HepG2 (cell line): Measurements from ENCODE around the gene SRRM2. TPM values are rescaled to one million over a fixed set of nuclear protein-coding genes. Genes with fewer than 3 reads are reported as not detected.

Experiments
- AGO1 ChIP-seq: fragments of 200-400 bp; formaldehyde crosslinking; IDR thresholded peaks from 2 replicates; pipeline ENCODE4 v1.6.1; 2017; ENCODE audit warnings: mild to moderate bottlenecking, low read depth, low read length, moderate library complexity; ENCODE audit not compliant: poor library complexity, severe bottlenecking
- AGO2 ChIP-seq: fragments of 200-400 bp; formaldehyde crosslinking; optimal IDR thresholded peaks from 2 replicates; pipeline ENCODE3; 2017; ENCODE audit warnings: mild to moderate bottlenecking, low read depth, low read length, moderate library complexity
- EEA1 ChIP-seq: sonication (generic); formaldehyde crosslinking; IDR thresholded peaks from 2 replicates; pipeline ENCODE4 v1.5.1; 2020; ENCODE audit warnings: mild to moderate bottlenecking, missing genetic modification reagents, borderline replicate concordance
- HOXA3 ChIP-seq: sonication (generic); formaldehyde crosslinking; IDR thresholded peaks from 2 replicates; pipeline ENCODE4 v1.5.0; 2020; ENCODE audit warnings: missing genetic modification reagents
- KAT2B ChIP-seq: fragments of 150-350 bp; IDR thresholded peaks from 2 replicates; pipeline ENCODE4 v1.6.1; 2014; ENCODE audit warnings: low read depth, low read length, borderline replicate concordance
- NR2F6 ChIP-seq, 2 experiments: IDR thresholded peaks; 2 replicates each; pipeline ENCODE4 v1.6.1; 2016; ENCODE audit warnings: antibody characterized with exemption in 1 of 2, mild to moderate bottlenecking in 1 of 2
- POLR2AphosphoS2 ChIP-seq: IDR thresholded peaks from 2 replicates; pipeline ENCODE4 v1.6.1; 2011; ENCODE audit warnings: low read depth, low read length, improper control_type of control experiment
- PPARG ChIP-seq: conservative IDR thresholded peaks from 2 replicates; pipeline ENCODE4 v1.6.1; 2016; ENCODE audit warnings: missing biosample characterization, missing genetic modification reagents
- RBM39 ChIP-seq: fragments of 200-400 bp; formaldehyde crosslinking; IDR thresholded peaks from one replicate; pipeline ENCODE4 v1.6.1; 2018; ENCODE audit warnings: antibody characterized with exemption, mild to moderate bottlenecking, low read depth, low read length; ENCODE audit not compliant: poor library complexity, severe bottlenecking
- REL ChIP-seq: sonication (generic); formaldehyde crosslinking; conservative IDR thresholded peaks from 2 replicates; pipeline ENCODE4 v1.8.0; 2022; ENCODE audit warnings: mild to moderate bottlenecking, missing genetic modification reagents, moderate library complexity
- SOX6 ChIP-seq, 2 experiments: fragments of 450-650 bp in 1 of 2; sonication (generic) in 1 of 2; formaldehyde crosslinking in 1 of 2; IDR thresholded peaks; 2 replicates each; pipeline versions ENCODE4 v1.4.0 to v1.6.1; 2017 to 2020; ENCODE audit warnings: antibody characterized with exemption in 1 of 2, mild to moderate bottlenecking in 1 of 2, missing genetic modification reagents in 1 of 2
- TAF15 ChIP-seq: fragments of 200-400 bp; formaldehyde crosslinking; IDR thresholded peaks from one replicate; pipeline ENCODE4 v1.6.1; 2018; ENCODE audit warnings: mild to moderate bottlenecking, low read depth, low read length; ENCODE audit not compliant: poor library complexity, severe bottlenecking
- ZFP41 ChIP-seq: sonication (generic); formaldehyde crosslinking; IDR thresholded peaks from 2 replicates; pipeline ENCODE4 v1.4.0; 2020; ENCODE audit warnings: mild to moderate bottlenecking, missing genetic modification reagents, borderline replicate concordance
- ZFP62 ChIP-seq: sonication (generic); formaldehyde crosslinking; IDR thresholded peaks from 2 replicates; pipeline ENCODE4 v1.4.0; 2020; ENCODE audit warnings: missing genetic modification reagents
- ZNF343 ChIP-seq: sonication (generic); formaldehyde crosslinking; IDR thresholded peaks from 2 replicates; pipeline ENCODE4 v1.4.0; 2020; ENCODE audit warnings: mild to moderate bottlenecking, missing genetic modification reagents
- ZNF430 ChIP-seq: sonication (generic); formaldehyde crosslinking; IDR thresholded peaks from 2 replicates; pipeline ENCODE4 v1.9.0; 2021; ENCODE audit warnings: mild to moderate bottlenecking, missing genetic modification reagents
- ZNF782 ChIP-seq: sonication (generic); formaldehyde crosslinking; IDR thresholded peaks from 2 replicates; pipeline ENCODE4 v1.4.0; 2020; ENCODE audit warnings: missing genetic modification reagents, mild to moderate bottlenecking, borderline replicate concordance
- polyA plus RNA-seq, 8 experiments: library from polyadenylated mRNA; depleted of rRNA in 3 of 8; stranded (reverse) in 7 of 8; unstranded in 1 of 8; fragments of >200 nt; fragmentation: Illumina TruSeq in 4 of 8; extraction: Trizol in 4 of 8; gene quantifications; 2 replicates each; pipeline versions ENCODE4 v1.2.1 to v1.2.3, GENCODE V29; 2011 to 2016; ENCODE audit warnings: low read depth in 4 of 8, missing spikeins in 1 of 8, mixed read lengths in 1 of 8; ENCODE audit not compliant: insufficient read depth in 1 of 8
- total RNA-seq, 5 experiments: library from RNA; depleted of rRNA; stranded (reverse); fragments of >200 nt; fragmentation: Illumina TruSeq; extraction: Trizol; gene quantifications; 2 replicates each; pipeline ENCODE4 v1.2.3, GENCODE V29; 2016; ENCODE audit warnings: low read depth in 1 of 5
- TF ChIP-seq, protein P1 (sequence below): sonication (generic); formaldehyde crosslinking; IDR thresholded peaks from 2 replicates; pipeline ENCODE4 v1.4.0; 2020; ENCODE audit warnings: low read depth, mild to moderate bottlenecking, missing genetic modification reagents
- TF ChIP-seq, protein P2 (sequence below): sonication (generic); formaldehyde crosslinking; IDR thresholded peaks from 2 replicates; pipeline ENCODE4 v1.4.0; 2020; ENCODE audit warnings: missing genetic modification reagents
- TF ChIP-seq, protein P3 (sequence below): sonication (generic); formaldehyde crosslinking; IDR thresholded peaks from 2 replicates; pipeline ENCODE4 v1.5.0; 2020; ENCODE audit warnings: mild to moderate bottlenecking, missing genetic modification reagents
- TF ChIP-seq, protein P4 (sequence below): sonication (generic); formaldehyde crosslinking; IDR thresholded peaks from 2 replicates; pipeline ENCODE4 v1.5.0; 2020; ENCODE audit warnings: missing genetic modification reagents

Gene SRRM2
- total and polyA plus RNA-seq, 2 of the 13 experiments (the other 11 are each of a cell fraction or from before 2014, with no cell fraction given) = 50.4 to 112 TPM

DNA sequence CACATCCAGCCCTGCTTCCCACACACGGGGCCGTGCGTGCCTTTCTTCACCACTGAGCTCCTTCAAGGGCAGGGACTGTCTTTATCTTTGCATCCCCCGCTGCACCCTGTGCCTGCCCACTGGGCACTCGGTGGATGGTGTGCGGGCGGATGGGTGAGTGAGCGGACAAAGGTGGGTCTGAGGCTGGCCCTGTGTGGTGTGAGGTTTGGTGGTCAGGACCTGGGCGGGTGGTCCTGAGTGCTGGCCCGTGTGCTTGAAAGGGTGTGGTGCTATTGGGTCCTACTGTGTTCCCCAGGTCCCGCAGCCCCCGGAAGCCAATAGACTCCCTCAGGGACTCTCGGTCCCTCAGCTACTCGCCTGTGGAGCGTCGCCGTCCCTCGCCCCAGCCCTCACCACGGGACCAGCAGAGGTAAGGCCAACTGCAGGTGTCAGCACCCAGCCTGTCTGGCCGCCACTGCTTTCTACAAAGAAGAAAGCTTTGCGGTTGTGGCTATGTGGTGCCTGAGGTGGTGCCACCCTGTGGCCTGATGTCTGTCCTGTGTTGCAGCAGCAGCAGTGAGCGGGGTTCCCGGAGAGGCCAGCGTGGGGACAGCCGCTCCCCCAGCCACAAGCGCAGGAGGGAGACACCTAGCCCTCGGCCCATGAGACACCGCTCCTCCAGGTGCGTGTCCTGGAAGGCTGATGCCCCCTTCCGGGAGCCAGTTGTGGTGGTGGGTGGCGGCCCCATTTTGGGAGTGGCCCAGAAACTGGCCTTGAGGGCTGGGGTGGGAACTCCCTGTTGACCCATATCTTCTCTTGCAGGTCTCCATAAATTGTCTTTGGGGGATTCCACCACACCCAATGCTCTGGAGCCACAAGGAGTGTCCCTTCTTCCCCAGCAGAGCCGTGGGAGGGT, 17.9 kb downstream of the SRRM2 start (continued):
- TF ChIP-seq, protein P1, sequence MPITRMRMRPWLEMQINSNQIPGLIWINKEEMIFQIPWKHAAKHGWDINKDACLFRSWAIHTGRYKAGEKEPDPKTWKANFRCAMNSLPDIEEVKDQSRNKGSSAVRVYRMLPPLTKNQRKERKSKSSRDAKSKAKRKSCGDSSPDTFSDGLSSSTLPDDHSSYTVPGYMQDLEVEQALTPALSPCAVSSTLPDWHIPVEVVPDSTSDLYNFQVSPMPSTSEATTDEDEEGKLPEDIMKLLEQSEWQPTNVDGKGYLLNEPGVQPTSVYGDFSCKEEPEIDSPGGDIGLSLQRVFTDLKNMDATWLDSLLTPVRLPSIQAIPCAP (CRISPR knock-in tag) = no peak
- TF ChIP-seq SOX6 (IDR thresholded peaks at IDR 0.05) = no peak
- no peak for TF ChIP-seq SOX6 (CRISPR knock-in tag; IDR thresholded peaks at IDR 0.05)
- peak; percentile 55 for TF ChIP-seq RBM39
- TF ChIP-seq, protein P2, sequence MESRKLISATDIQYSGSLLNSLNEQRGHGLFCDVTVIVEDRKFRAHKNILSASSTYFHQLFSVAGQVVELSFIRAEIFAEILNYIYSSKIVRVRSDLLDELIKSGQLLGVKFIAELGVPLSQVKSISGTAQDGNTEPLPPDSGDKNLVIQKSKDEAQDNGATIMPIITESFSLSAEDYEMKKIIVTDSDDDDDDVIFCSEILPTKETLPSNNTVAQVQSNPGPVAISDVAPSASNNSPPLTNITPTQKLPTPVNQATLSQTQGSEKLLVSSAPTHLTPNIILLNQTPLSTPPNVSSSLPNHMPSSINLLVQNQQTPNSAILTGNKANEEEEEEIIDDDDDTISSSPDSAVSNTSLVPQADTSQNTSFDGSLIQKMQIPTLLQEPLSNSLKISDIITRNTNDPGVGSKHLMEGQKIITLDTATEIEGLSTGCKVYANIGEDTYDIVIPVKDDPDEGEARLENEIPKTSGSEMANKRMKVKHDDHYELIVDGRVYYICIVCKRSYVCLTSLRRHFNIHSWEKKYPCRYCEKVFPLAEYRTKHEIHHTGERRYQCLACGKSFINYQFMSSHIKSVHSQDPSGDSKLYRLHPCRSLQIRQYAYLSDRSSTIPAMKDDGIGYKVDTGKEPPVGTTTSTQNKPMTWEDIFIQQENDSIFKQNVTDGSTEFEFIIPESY (CRISPR knock-in tag) = peak; percentile 88
- peak; percentile 99 for TF ChIP-seq AGO2
- TF ChIP-seq, protein P3, sequence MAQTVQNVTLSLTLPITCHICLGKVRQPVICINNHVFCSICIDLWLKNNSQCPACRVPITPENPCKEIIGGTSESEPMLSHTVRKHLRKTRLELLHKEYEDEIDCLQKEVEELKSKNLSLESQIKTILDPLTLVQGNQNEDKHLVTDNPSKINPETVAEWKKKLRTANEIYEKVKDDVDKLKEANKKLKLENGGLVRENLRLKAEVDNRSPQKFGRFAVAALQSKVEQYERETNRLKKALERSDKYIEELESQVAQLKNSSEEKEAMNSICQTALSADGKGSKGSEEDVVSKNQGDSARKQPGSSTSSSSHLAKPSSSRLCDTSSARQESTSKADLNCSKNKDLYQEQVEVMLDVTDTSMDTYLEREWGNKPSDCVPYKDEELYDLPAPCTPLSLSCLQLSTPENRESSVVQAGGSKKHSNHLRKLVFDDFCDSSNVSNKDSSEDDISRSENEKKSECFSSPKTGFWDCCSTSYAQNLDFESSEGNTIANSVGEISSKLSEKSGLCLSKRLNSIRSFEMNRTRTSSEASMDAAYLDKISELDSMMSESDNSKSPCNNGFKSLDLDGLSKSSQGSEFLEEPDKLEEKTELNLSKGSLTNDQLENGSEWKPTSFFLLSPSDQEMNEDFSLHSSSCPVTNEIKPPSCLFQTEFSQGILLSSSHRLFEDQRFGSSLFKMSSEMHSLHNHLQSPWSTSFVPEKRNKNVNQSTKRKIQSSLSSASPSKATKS = no peak
- TF ChIP-seq, protein P4, sequence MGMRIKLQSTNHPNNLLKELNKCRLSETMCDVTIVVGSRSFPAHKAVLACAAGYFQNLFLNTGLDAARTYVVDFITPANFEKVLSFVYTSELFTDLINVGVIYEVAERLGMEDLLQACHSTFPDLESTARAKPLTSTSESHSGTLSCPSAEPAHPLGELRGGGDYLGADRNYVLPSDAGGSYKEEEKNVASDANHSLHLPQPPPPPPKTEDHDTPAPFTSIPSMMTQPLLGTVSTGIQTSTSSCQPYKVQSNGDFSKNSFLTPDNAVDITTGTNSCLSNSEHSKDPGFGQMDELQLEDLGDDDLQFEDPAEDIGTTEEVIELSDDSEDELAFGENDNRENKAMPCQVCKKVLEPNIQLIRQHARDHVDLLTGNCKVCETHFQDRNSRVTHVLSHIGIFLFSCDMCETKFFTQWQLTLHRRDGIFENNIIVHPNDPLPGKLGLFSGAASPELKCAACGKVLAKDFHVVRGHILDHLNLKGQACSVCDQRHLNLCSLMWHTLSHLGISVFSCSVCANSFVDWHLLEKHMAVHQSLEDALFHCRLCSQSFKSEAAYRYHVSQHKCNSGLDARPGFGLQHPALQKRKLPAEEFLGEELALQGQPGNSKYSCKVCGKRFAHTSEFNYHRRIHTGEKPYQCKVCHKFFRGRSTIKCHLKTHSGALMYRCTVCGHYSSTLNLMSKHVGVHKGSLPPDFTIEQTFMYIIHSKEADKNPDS (CRISPR knock-in tag) = no peak
- TF ChIP-seq NR2F6 (IDR thresholded peaks at IDR 0.05) = no peak
- no peak for TF ChIP-seq NR2F6 (CRISPR knock-in tag; IDR thresholded peaks at IDR 0.05)
- TF ChIP-seq TAF15 = no peak
- TF ChIP-seq ZNF343 (CRISPR knock-in tag) = no peak
- TF ChIP-seq REL (CRISPR knock-in tag) = no peak
- TF ChIP-seq ZFP41 = no peak
- no peak for TF ChIP-seq EEA1 (CRISPR knock-in tag)
- TF ChIP-seq AGO1 = peak; percentile 61
- no peak for TF ChIP-seq PPARG (CRISPR knock-in tag)
- no peak for TF ChIP-seq ZNF782 (CRISPR knock-in tag)
- no peak for TF ChIP-seq ZNF430 (CRISPR knock-in tag)
- TF ChIP-seq POLR2AphosphoS2 = peak; percentile 28
- TF ChIP-seq KAT2B = no peak
- no peak for TF ChIP-seq ZFP62
- TF ChIP-seq HOXA3 (CRISPR knock-in tag) = no peak
